SU-DHL-6 (cell line): ENCODE data around the gene LYVE1.

Experiments
- H2AFZ ChIP-seq: fragments of 200-600 bp; sonication (generic); 2 replicates; pipeline ENCODE4 v1.6.1; 2014; ENCODE audit warnings: low read depth, mild to moderate bottlenecking, moderate library complexity, mixed read lengths, antibody characterized with exemption, low read length; ENCODE audit not compliant: severe bottlenecking
- H3F3A ChIP-seq: fragments of 200-600 bp; shearing (Covaris generic); 2 replicates; pipeline ENCODE4 v1.6.0; 2016; ENCODE audit warnings: antibody characterized with exemption, mild to moderate bottlenecking; ENCODE audit not compliant: insufficient read depth
- H3K27ac ChIP-seq: fragments of 200-600 bp; sonication (generic); 2 replicates; pipeline ENCODE4 v1.5.1; 2016; ENCODE audit warnings: low read depth, mild to moderate bottlenecking, low read length, moderate library complexity, mixed read lengths
- H3K27me3 ChIP-seq: fragments of 200-600 bp; sonication (generic), shearing (Covaris generic); 2 replicates; pipeline ENCODE4 v1.6.0; 2014; ENCODE audit warnings: mild to moderate bottlenecking, low read length
- H3K36me3 ChIP-seq: fragments of 200-600 bp; sonication (generic); 2 replicates; pipeline ENCODE4 v1.6.1; 2014; ENCODE audit warnings: mild to moderate bottlenecking, low read length, mixed read lengths
- H3K4me2 ChIP-seq: fragments of 300-600, 200-600 bp; shearing (Covaris generic), sonication (generic); 2 replicates; pipeline ENCODE4 v1.6.0; 2014; ENCODE audit warnings: low read length, low read depth, mild to moderate bottlenecking; ENCODE audit not compliant: poor library complexity, severe bottlenecking
- H3K4me3 ChIP-seq: fragments of 200-600 bp; sonication (generic); 2 replicates; pipeline ENCODE4 v1.5.1; 2014; ENCODE audit warnings: antibody characterized with exemption, low read length, mild to moderate bottlenecking, mixed read lengths; ENCODE audit not compliant: insufficient read depth, poor library complexity, severe bottlenecking
- H3K79me2 ChIP-seq: fragments of 200-600 bp; sonication (generic); 2 replicates; pipeline ENCODE4 v1.6.1; 2014; ENCODE audit warnings: mild to moderate bottlenecking, low read length, moderate library complexity; ENCODE audit not compliant: insufficient read depth
- H3K9ac ChIP-seq: fragments of 200-600 bp; sonication (generic); 2 replicates; pipeline ENCODE4 v1.7.0; 2014; ENCODE audit warnings: mild to moderate bottlenecking, low read length
- H3K9me2 ChIP-seq: fragments of 200-600 bp; sonication (generic); replicated peaks from 2 replicates; pipeline ENCODE4 v1.6.1; 2014; ENCODE audit warnings: low read length; ENCODE audit not compliant: insufficient read depth
- H3K9me3 ChIP-seq: fragments of 200-600 bp; sonication (generic); 2 replicates; pipeline ENCODE4 v1.6.1; 2014; ENCODE audit warnings: low read length, mixed read lengths; ENCODE audit not compliant: insufficient read depth
- H4K20me1 ChIP-seq: fragments of 200-600 bp; sonication (generic); 2 replicates; pipeline ENCODE4 v1.6.1; 2014; ENCODE audit warnings: low read depth, mild to moderate bottlenecking, antibody characterized with exemption, low read length, moderate library complexity, mixed read lengths
- EZH2phosphoT487 ChIP-seq: fragments of 200-600 bp; sonication (generic), shearing (Covaris generic); conservative IDR thresholded peaks from 2 replicates; pipeline ENCODE4 v1.6.1; 2018; ENCODE audit warnings: mild to moderate bottlenecking, antibody characterized with exemption, low read length, moderate library complexity, mixed read lengths
- TF ChIP-seq, protein P1 (sequence below): fragments of 200-600 bp; sonication (generic); IDR thresholded peaks from one replicate; pipeline ENCODE4 v1.5.1; 2017; ENCODE audit warnings: antibody characterized with exemption, mild to moderate bottlenecking, low read length, moderate library complexity; ENCODE audit not compliant: insufficient read depth, poor library complexity, severe bottlenecking

LYVE1 gene

DNA sequence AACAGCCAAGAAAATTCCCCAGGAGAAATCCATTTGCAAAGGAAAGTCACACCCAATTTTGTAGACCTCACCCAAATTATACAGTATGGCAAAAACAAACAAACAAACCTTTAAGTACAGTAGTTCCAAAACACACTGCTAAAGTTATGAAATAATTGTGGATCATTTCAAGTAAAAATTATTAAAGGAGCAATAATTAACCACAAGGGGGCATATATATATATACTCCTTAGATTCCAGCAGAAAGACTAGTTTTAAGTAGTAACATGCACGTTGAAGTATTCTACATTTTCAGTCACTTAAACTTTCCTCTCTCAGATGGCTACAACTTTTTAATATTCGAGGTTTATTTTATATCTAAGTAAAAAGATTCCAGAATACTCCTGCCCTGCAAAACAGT, 54.3 kb downstream of the LYVE1 start:
- TF ChIP-seq, protein P1, sequence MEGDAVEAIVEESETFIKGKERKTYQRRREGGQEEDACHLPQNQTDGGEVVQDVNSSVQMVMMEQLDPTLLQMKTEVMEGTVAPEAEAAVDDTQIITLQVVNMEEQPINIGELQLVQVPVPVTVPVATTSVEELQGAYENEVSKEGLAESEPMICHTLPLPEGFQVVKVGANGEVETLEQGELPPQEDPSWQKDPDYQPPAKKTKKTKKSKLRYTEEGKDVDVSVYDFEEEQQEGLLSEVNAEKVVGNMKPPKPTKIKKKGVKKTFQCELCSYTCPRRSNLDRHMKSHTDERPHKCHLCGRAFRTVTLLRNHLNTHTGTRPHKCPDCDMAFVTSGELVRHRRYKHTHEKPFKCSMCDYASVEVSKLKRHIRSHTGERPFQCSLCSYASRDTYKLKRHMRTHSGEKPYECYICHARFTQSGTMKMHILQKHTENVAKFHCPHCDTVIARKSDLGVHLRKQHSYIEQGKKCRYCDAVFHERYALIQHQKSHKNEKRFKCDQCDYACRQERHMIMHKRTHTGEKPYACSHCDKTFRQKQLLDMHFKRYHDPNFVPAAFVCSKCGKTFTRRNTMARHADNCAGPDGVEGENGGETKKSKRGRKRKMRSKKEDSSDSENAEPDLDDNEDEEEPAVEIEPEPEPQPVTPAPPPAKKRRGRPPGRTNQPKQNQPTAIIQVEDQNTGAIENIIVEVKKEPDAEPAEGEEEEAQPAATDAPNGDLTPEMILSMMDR, result peak; percentile 36
- TF ChIP-seq EZH2phosphoT487, result no peak
- H3K36me3 ChIP-seq, result no peaks in the 10 kb centered on the region
- H3K4me3 ChIP-seq, result no peak overlapping the region
- H3F3A ChIP-seq, result no peaks in the 10 kb centered on the region
- no peaks in the 10 kb centered on the region for H3K27me3 ChIP-seq
- H3K9me2 ChIP-seq, result no peaks in the 10 kb centered on the region
- peaks cover 11% of the 10 kb centered on the region for H4K20me1 ChIP-seq
- H3K9ac ChIP-seq, result no peak overlapping the region
- H3K9me3 ChIP-seq, result no peaks in the 10 kb centered on the region
- no peak overlapping the region for H2AFZ ChIP-seq
- no peaks in the 10 kb centered on the region for H3K79me2 ChIP-seq
- no peak overlapping the region for H3K27ac ChIP-seq
- no peak overlapping the region for H3K4me2 ChIP-seq

DNA sequence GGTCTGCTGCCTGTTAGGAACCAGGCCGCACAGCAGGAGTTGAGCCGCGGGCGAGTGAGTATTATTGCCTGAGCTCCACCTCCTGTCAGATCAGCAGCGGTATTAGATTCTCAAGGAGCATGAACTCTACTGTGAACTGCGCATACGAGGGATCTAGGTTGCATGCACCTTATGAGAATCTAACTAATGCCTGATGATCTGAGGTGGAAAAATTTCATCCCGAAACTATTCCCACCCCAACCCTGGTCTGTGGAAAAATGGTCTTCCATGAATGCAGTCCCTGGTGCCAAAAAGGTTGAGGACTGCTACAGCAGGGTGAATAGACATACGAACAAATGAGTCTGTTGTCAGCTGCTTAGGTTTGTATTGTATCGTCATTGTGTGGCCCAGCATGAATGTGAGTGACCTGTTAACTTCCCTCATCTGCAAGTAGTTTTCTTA, 57.3 kb downstream of the LYVE1 start:
- no peak overlapping the region for H3K4me2 ChIP-seq
- no peak overlapping the region for H3K9ac ChIP-seq
- no peak overlapping the region for H2AFZ ChIP-seq
- peaks cover 8% of the 10 kb centered on the region for H4K20me1 ChIP-seq
- no peak overlapping the region for H3K4me3 ChIP-seq
- no peaks in the 10 kb centered on the region for H3K27me3 ChIP-seq
- TF ChIP-seq, protein P1, result no peak
- TF ChIP-seq EZH2phosphoT487, result no peak
- H3K27ac ChIP-seq, result no peak overlapping the region
- no peaks in the 10 kb centered on the region for H3K9me2 ChIP-seq
- H3K9me3 ChIP-seq, result no peaks in the 10 kb centered on the region
- no peaks in the 10 kb centered on the region for H3F3A ChIP-seq
- H3K36me3 ChIP-seq, result no peaks in the 10 kb centered on the region
- no peaks in the 10 kb centered on the region for H3K79me2 ChIP-seq
